Transverse colon (tissue), 3 donors: ENCODE data around the gene RIMBP2.

Experiments used
- EP300 ChIP-seq: sonication (generic); formaldehyde crosslinking; IDR thresholded peaks from one replicate; pipeline ENCODE4 v1.6.1; 2017; ENCODE audit warnings: antibody characterized with exemption, low read depth
- POLR2A ChIP-seq: fragments of 450-650 bp; IDR thresholded peaks from one replicate; pipeline ENCODE4 v1.6.1; 2016; ENCODE audit warnings: antibody characterized with exemption, mild to moderate bottlenecking, moderate library complexity
- TF ChIP-seq, protein P1 (sequence below), 5 experiments: fragments of 200-600 bp in 3 of 5; fragments of 450-650 bp in 2 of 5; sonication (generic) in 3 of 5; IDR thresholded peaks; 1 replicate in 2 of 5; 2 replicates in 3 of 5; pipeline ENCODE4 v1.5.1; 2016 to 2017; ENCODE audit warnings: antibody characterized with exemption in 5 of 5, inconsistent platforms in 3 of 5, mild to moderate bottlenecking in 2 of 5, moderate library complexity in 1 of 5

DNA sequence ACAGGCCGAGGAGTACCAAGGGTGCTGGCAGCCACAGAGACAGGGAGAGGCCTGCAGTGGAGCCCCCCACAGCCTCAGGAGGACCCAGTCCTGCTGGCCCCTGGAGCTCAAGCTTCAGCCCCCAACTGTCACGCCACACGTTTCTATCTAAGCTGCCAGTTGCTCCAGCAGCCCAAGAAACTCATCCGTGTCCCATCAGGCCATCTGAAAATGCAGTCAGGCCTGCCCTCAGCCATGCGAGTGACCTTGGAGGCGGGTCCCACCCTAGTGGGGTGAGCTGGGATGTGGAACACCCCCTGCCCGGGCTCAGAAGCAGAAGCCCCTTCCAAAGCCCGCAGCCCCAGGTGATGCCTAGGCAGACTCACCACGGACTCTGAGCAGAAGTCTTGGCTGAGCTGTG lies 158.9 kb downstream of the RIMBP2 start:
- no peak for TF ChIP-seq EP300
- TF ChIP-seq, protein P1, sequence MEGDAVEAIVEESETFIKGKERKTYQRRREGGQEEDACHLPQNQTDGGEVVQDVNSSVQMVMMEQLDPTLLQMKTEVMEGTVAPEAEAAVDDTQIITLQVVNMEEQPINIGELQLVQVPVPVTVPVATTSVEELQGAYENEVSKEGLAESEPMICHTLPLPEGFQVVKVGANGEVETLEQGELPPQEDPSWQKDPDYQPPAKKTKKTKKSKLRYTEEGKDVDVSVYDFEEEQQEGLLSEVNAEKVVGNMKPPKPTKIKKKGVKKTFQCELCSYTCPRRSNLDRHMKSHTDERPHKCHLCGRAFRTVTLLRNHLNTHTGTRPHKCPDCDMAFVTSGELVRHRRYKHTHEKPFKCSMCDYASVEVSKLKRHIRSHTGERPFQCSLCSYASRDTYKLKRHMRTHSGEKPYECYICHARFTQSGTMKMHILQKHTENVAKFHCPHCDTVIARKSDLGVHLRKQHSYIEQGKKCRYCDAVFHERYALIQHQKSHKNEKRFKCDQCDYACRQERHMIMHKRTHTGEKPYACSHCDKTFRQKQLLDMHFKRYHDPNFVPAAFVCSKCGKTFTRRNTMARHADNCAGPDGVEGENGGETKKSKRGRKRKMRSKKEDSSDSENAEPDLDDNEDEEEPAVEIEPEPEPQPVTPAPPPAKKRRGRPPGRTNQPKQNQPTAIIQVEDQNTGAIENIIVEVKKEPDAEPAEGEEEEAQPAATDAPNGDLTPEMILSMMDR (IDR thresholded peaks at IDR 0.05) = no peak
- no peak for TF ChIP-seq POLR2A
